Motor neuron (in vitro differentiated cells): Measurements from ENCODE around the gene EPHA4. TPM values are rescaled to one million over a fixed set of nuclear protein-coding genes. Genes with fewer than 3 reads are reported as not detected.

Experiments
- ATAC-seq, 8 experiments: fragments of 200-7000 bp; cut with Tn5 transposase; replicated peaks in 6 of 8; 2 replicates each; pipeline ENCODE4 v1.8.0; 2021; ENCODE audit warnings: mild to moderate bottlenecking in 8 of 8, moderate library complexity in 8 of 8
- H3K27ac ChIP-seq, 2 donors: fragments of 250-450 bp; sonication (Bioruptor Pico); 2 replicates each; pipeline ENCODE4 v1.9.0; 2021; ENCODE audit warnings: antibody characterized with exemption in 2 of 2, mild to moderate bottlenecking in 2 of 2, moderate library complexity in 1 of 2
- H3K4me1 ChIP-seq, 2 donors: fragments of 250-450 bp; sonication (Bioruptor Pico); replicated peaks in 1 of 2; 2 replicates each; pipeline ENCODE4 v1.6.1; 2021; ENCODE audit warnings: antibody characterized with exemption in 2 of 2, mild to moderate bottlenecking in 2 of 2, moderate library complexity in 1 of 2
- H3K4me3 ChIP-seq, 5 donors: fragments of 250-450 bp; sonication (Bioruptor Pico); 2 replicates each; pipeline ENCODE4 v1.9.0; 2021; ENCODE audit warnings: antibody characterized with exemption in 5 of 5, mild to moderate bottlenecking in 5 of 5, moderate library complexity in 4 of 5
- WGBS, 10 experiments: fragments of 450-650 bp; shearing (Covaris generic); methylation state at CpG; one replicate each; pipeline ENCODE4 v1.0.0; 2022; 5-methylcytosine and 5-hydroxymethylcytosine counted together
- in situ Hi-C, 9 experiments: fragments of 400-800 bp; cut with MboI; loops; one replicate each; pipeline ENCODE4 v1.15.0; 2021; ENCODE audit warnings: low sequenced_read_pairs in 9 of 9, low pct_unique_long_range_greater_than_20kb in 2 of 9; ENCODE audit not compliant: unreplicated experiment in 9 of 9
- total RNA-seq, 8 experiments: library from RNA; unstranded; fragments of 300-600 nt; gene quantifications; 2 replicates each; pipeline versions ENCODE4 v1.2.3 to v1.2.4, GENCODE V29; 2022

The EPHA4 gene
- total RNA-seq, 8 experiments from 2014 or later: 14.0 to 39.8 (median 18.8) TPM

DNA sequence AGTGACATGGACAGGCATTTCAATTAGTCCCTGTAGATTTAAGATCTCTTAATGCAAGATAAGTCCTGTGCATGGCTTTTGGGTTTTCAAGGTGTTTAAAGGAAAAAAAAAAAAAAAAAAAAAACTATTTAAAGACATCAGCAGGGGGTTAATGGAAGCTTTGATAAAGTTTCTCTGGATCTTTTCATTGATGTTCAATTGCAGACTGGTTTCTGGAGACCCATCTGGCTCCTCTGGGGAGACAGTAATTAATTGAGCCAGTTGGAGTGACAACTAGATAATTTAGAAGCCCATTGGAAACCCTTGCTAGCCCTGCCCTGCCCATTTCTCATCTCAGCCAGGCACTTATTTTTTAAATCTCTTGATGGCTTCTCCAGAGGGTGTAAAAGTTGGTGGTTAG, 98.7 kb downstream of the EPHA4 start:
- in situ Hi-C loops: no loop called here
- no peak for ATAC-seq
- H3K27ac ChIP-seq: no peak overlapping the region
- peaks cover 5 to 10% of the 10 kb centered on the region in 2 donors for H3K4me1 ChIP-seq
- H3K4me3 ChIP-seq: no peak overlapping the region

DNA sequence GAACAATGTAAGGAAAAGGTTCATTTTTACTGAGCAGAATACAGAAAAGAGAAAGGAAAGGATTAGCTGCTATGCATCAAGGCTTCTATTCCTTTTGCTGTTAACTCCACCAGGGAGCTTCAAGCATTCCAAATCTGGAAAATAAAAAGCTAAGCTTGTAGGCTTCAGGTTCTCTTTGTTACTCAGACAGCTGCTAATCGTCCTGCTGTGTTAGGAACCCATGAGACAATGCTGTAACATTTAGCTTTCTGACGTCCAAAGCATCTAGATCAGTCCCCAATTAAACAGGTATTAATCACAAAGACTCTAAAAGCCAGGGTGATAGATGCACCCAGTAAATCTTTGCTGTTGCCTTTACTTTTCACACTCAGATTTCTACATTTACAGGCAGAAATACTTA, 103.8 kb downstream of the EPHA4 start:
- Histone ChIP-seq H3K27ac (no peak overlapping the region), H3K4me1 (peaks cover 2 to 8% of the 10 kb centered on the region in 2 donors), H3K4me3 (no peak overlapping the region)
- in situ Hi-C loops: no loop called here
- 0 to 88% (median 20%) methylated on average over 1 to 2 of the region's 2 CpGs for WGBS, 10 experiments
- ATAC-seq: peak in 5 of 8 experiments; percentile 40 to 73 (median 60)

DNA sequence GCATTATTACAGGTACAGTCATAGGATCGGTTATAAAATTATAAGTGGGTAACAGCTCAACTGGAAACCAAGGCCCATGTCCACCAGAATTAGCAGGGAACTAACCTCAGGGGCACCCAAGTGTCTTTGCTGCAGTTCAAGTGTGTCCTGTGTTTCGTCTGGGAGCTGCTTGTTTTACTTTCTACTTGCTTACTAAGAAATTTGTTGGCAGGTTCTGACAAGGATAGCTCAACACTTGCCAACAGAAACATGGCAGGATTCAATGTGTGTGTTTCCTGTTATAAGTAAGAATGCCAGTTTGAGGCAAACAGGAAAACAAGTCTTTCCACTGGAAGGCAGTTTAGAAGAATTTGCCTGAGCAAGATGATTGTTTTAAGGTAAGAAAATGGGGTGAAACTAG, 104.5 kb downstream of the EPHA4 start:
- H3K4me1 ChIP-seq: peaks cover 2 to 8% of the 10 kb centered on the region in 2 donors
- WGBS, 10 experiments: 50 to 100% (median 90%) methylated on average over 1 to 2 of the region's 2 CpGs; no CpG with 5 or more reads in 1 of the 10 experiments
- no peak overlapping the region for H3K4me3 ChIP-seq
- in situ Hi-C loops: no loop called here
- no peak overlapping the region for H3K27ac ChIP-seq
- ATAC-seq: no peak

DNA sequence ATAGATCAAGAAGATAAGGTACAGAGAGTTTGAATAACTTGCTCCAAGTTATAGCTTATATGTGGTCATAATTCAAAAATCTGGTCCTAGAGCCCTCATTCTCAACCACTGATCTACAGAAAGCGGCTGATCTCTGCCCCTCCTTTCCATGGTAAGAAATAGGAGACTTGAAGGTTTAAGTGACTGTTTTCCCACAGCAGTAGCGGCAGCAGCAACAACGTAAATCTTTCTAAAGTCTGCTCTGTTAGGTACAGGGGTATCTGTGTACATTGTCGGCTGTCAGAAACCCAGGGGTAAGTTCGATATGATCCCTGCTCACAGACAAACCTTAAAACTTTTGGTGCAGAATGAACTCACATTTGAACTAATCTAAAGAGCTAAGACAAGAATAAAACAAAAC, 105.4 kb downstream of the EPHA4 start:
- in situ Hi-C loops: no loop called here

DNA sequence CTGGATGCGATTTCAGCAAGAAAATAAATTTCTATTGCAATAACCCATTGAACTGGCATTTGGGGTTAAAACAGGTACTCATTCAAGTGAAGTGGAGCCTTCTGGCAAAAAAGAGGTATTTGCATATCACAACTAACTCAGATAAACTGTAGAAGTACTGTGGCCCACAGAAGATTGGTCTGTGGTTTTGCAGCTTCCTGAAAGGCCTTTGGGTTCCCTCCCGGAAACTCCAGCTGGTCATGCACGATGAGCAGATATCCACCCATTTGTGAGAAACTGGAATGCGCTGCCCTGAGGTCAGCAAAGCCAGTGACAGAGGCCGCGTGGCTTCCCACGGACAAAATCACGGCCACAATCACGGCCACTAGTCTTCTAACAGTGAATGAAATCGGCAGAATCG, 106.3 kb downstream of the EPHA4 start:
- in situ Hi-C loops: no loop called here
- WGBS, 10 experiments: 50 to 100% (median 95%) methylated on average over 1 to 11 of the region's 11 CpGs; no CpG with 5 or more reads in 1 of the 10 experiments
- no peak for ATAC-seq
- Histone ChIP-seq H3K4me1 (peaks cover 2 to 8% of the 10 kb centered on the region in 2 donors), H3K27ac (no peak overlapping the region), H3K4me3 (no peak overlapping the region)

More for the DNA sequence above, 105.4 kb downstream of the EPHA4 start:
- Histone ChIP-seq H3K4me3 (no peak overlapping the region), H3K27ac (no peak overlapping the region), H3K4me1 (peaks cover 2 to 8% of the 10 kb centered on the region in 2 donors)
- ATAC-seq: no peak
- WGBS, 10 experiments: 92 to 100% (median 100%) methylated on average over 1 to 5 of the region's 5 CpGs; no CpG with 5 or more reads in 4 of the 10 experiments

DNA sequence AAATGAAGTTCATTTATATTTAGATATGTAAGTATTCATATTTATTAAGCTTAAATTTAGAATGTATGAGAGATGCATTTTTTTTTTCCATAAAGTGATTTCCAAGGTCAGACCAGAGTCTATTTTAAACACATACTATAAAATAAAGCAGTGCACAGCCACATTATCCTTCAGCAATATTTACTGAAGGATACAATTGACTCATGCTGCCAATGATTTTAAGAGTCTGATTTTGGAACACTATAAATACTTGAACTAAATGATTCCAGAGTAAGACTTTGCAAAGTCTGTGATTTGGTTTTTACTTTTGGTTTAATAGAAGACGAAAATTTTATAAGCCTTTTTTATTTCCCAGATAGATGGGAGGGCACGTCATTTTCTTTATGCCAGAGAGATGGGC, 107.1 kb downstream of the EPHA4 start:
- no peak overlapping the region for H3K27ac ChIP-seq
- H3K4me1 ChIP-seq: peaks cover 2 to 12% of the 10 kb centered on the region in 2 donors
- no peak overlapping the region for H3K4me3 ChIP-seq
- no peak for ATAC-seq
- in situ Hi-C loops: no loop called here
- 17 to 100% (median 93%) methylated on average over 1 to 2 of the region's 2 CpGs for WGBS, 10 experiments

DNA sequence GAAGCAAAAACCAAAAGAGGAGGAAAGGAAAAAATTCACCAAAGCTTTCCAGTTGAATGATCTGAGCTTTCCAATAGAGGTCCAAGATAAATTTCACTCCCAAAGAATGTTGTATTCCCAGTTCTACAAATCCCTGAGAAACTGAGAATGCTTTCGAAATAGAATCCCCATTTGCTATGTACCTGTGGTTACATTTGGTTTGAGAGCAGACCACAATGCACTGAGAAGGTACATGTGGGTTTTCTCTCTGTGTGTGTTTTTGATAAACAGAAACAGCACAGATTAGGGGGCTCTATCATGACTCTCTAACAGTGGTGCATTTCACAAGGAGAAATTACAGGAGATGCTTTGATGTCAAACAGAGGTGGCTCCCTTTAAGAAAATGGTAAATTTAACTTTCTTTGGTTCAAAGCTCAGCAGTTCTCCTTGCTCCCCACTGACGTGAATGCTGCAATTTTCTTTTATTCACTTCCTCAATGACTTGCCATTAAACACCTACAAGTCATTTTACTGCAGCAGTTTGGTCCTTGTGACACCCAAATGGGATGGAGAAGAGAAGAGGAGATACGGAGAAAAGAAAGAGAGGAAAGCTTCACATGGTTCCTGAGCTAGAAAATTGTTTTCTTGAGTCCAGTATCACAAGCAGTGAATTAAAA, 108.7 kb downstream of the EPHA4 start:
- in situ Hi-C loops: no loop called here
- ATAC-seq: no peak
- Histone ChIP-seq H3K4me3 (no peak overlapping the region), H3K4me1 (peaks cover 7 to 24% of the 10 kb centered on the region in 2 donors), H3K27ac (no peak overlapping the region)
- 35 to 92% (median 75%) methylated on average over 1 to 3 of the region's 3 CpGs; no CpG with 5 or more reads in 1 of the 10 experiments for WGBS, 10 experiments

DNA sequence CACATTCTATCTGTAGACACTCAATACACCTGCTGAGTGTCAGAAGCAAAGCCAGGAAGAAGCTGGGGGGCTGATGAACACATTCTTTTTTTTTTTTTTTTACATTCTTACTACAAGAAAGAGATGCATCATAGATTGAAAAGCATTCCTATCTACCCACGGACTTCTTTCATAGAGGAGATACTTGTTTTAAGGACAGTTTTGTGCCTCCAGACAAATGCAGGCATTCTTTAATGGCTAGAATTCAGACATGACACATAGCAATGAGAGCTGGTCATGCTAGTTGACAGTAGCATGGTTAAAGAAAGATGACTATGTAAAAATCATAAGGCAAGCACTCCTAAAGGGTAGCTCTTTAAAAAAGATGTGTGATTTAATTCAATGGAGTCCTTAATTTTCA, 110.2 kb downstream of the EPHA4 start:
- ATAC-seq: no peak
- Histone ChIP-seq H3K4me3 (no peak overlapping the region), H3K4me1 (peaks cover 8 to 26% of the 10 kb centered on the region in 2 donors), H3K27ac (no peak overlapping the region)
- WGBS, 10 experiments: 17 to 100% (median 67%) methylated on average over 1 of the region's 1 CpG; no CpG with 5 or more reads in 5 of the 10 experiments
- in situ Hi-C loops: no loop called here

DNA sequence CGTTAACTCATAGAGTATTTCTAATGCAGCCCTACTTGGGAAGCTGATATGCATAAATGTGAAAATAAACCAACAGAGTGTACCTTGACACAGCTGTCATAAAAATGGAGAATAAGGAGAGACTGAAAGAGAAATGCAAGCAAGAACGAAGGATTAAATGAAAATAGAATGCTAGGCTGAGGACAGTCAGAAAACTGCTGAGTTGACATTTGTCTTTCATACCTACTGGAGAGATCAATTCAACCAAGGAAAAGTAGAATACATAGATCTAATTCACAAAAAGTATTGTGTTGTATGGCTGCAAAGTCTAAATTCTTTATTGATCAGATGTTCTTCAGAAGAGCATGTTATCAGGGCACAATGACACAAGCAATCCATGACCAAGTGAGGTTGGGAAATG, 112.0 kb downstream of the EPHA4 start:
- WGBS, 10 experiments: 61 to 100% (median 87%) methylated on average over 1 to 2 of the region's 2 CpGs; no CpG with 5 or more reads in 1 of the 10 experiments
- no peak for ATAC-seq
- no peak overlapping the region for H3K27ac ChIP-seq
- in situ Hi-C loops: no loop called here
- H3K4me1 ChIP-seq: peaks cover 8 to 26% of the 10 kb centered on the region in 2 donors
- H3K4me3 ChIP-seq: no peak overlapping the region

DNA sequence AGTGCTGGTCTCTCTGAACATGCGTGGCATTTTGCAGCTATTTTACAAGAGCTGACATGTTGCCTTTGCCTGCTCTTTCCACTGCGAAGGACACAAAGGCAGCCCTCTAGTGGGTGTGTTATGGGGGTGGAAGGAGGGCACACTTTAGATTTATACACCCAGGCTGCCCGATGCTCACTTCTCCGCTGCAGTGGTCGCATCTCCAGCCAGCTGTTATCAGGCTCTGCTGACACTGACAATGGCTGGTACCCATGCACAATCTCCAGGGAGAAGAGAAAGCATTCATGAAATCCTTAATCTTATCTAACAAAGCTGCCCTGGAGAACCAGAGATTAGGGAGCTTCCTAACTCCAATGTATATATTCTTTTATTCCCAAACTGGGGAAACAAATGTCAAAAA, 113.5 kb downstream of the EPHA4 start:
- ATAC-seq: peak in 4 of 8 experiments; percentile 38 to 60 (median 43)
- in situ Hi-C loops: no loop called here
- Histone ChIP-seq H3K4me3 (no peak overlapping the region), H3K4me1 (peaks cover 8 to 26% of the 10 kb centered on the region in 2 donors), H3K27ac (no peak overlapping the region)
- WGBS, 10 experiments: 81 to 100% (median 92%) methylated on average over 1 to 4 of the region's 5 CpGs; no CpG with 5 or more reads in 1 of the 10 experiments

DNA sequence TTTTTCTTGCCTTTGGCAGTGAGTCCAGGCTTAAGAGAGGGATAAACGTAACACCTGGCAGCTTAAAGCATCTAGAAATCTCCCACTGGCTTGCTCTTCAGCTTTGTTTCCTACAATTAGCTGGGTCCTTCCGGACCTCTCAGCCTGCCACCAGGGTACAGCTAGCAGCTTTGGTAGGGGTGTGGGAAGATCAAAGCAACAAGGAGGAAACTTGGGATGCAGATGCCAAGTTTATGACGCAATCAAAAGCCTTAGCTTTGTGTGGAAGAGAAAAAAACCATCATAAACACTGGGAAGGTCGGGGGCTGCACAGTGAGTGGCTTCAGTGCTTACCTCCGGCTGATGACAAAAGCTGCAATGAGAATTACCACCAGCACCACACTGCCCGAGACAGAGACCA, 116.9 kb downstream of the EPHA4 start:
- H3K4me1 ChIP-seq: peaks cover 8 to 49% of the 10 kb centered on the region in 2 donors
- 61 to 100% (median 86%) methylated on average over 1 to 5 of the region's 6 CpGs; no CpG with 5 or more reads in 1 of the 10 experiments for WGBS, 10 experiments
- in situ Hi-C loops: no loop called here
- H3K27ac ChIP-seq: no peak overlapping the region
- no peak for ATAC-seq
- no peak overlapping the region for H3K4me3 ChIP-seq

DNA sequence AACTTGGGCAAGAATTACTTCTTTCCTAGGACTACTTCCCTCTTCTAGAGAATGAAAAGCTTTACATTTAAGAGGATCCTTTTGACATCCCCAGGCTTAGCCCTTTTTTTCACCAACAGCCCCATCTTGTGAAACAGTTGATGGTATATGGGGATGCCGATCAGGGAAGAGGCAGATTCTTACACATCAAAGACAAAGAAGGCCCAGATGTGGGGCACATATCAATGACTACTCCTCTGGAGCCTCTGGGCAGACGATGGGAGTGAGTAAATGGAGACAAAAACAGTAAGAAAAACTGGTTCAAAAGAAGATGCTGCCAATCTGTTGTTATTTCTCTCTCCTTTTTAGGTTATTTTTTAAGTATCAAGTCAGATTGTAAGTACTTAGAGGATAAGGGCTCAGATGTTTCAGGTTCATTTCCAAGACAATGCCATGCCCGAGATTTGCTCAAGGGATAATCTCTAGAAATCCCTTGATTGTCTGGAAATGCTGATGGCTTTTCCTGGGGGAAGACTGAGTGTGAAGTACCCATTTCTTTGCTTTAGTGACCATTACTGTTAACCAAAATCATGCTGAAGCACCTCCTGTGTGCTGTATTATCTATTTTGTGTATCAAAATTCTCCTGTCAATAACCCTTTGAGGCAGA, 117.5 kb downstream of the EPHA4 start:
- in situ Hi-C loops: no loop called here
- ATAC-seq: no peak
- H3K4me1 ChIP-seq: peaks cover 8 to 43% of the 10 kb centered on the region in 2 donors
- 72 to 100% (median 87%) methylated on average over 1 to 3 of the region's 3 CpGs for WGBS, 10 experiments
- no peak overlapping the region for H3K4me3 ChIP-seq
- H3K27ac ChIP-seq: no peak overlapping the region

DNA sequence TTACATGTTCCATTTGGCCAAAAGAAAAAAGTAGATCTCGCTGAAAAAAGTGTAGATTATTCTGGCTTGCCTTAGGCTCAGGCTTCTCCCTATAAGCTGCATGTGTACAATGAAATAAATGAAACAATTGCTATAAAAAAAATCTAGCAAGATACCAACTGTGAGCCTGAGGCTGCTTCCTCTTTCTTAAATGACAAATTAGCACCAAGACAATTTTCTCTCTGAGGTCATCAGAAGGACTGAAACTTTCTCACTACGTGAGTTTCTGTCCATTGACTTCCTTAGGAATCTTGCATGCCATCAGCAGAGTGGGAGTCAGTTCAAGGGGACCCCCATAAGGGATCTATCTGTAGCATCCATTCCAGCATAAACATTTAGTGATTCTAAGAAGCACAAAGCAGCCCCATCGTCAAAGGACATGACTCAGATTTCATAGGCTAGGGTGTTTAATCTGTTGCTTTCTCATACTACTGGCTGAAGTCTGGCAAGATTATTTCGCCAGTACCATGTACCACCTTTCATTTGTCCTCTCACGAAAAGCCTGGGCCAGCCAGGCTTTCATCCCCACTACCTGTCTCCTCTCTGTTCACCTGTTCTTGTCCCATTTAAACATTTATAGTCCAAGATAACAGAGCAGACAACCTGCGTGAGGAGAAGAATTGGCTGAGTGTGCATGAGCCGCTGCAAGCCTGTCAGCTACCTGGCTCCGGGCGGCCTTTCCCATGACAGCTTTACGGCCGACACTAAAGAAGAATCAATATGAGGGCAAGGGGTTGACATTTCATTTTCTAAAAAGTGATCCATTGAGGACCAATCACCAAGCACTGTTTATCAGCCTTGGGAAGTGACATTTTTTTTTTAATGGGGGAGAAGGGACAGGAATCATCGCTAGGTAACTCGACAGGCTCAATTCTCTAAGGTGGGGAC, 120.0 kb downstream of the EPHA4 start:
- Histone ChIP-seq H3K27ac (no peak overlapping the region), H3K4me1 (peaks cover 8 to 34% of the 10 kb centered on the region in 2 donors), H3K4me3 (no peak overlapping the region)
- WGBS, 10 experiments: 46 to 100% (median 79%) methylated on average over 2 to 13 of the region's 13 CpGs; no CpG with 5 or more reads in 1 of the 10 experiments
- peak in 5 of 8 experiments; percentile 77 to 93 (median 90) for ATAC-seq
- in situ Hi-C loops: no loop called here
